ENCODE measurements around the gene SAMD5.
"Not testable (repeated sequence)": the region's sequence is repeated elsewhere in the genome, so short reads cannot be mapped to it uniquely, and the experiment has no call there.

SAMD5 gene

GRCh38 chr6:147530132-147531060 is 21.9 kb downstream of the SAMD5 start:
- DNase-seq: peak; percentile 4

DNA sequence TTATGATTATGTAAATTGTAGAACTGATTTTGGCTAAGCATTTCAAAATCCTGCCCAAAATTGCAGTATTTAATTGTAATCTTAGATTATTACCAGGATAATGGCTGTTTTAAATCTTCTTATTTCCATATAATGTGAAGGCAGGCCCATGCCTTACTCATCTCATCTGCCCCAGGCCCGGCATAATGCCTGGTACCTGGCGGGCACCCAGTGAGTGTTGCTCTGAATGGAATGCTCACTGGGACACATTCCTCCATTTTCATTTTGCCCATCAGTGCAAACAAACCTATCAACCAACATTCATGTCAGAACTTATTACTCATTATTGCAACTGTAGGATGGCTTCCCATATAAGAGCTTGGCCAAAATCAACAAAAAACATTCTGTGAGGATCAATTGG is 22.8 kb downstream of the SAMD5 start:
- no peak for DNase-seq

DNA sequence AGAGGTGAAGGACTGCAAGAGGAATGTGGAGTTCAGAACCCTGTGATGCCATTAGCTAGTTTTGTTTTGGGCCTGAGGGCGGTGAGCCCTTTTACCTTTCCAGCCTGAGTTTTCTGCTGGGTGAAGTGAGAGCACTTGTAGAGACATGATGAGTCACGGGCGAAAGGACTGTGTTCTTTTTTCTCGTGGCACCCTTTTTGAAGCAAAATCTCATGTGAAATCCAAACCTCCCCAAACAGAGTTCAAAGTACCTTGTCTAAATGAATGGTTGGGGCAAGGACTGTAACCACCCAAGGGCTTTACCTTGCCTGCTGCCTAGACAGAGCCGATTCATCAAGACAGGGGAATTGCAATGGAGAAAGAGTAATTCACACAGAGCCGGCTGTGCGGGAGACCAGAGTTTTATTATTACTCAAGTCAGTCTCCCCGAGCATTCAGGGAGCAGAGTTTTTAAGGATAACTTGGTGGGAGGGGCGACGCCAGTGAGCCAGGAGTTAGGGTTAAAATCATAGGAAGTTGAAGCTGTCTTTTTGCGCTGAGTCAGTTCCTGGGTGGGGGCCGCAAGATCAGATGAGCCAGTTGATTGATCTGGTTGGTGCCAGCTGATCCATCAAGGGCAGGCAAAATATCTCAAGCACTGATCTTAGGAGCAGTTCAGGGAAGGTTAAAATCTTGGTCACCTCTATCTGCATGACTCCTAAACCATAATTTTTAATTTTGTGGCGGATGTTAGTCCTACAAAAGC is 25.8 kb downstream of the SAMD5 start:
- no peak for DNase-seq

GRCh38 chr6:147538821-147539220 is 30.3 kb downstream of the SAMD5 start:
- DNase-seq: no peak

GRCh38 chr6:147540075-147540474 is 31.6 kb downstream of the SAMD5 start:
- DNase-seq: no peak

- DNase-seq: not testable (repeated sequence)
These were observed 33.9 kb downstream of the SAMD5 start for GRCh38 chr6:147542436-147542835.

GRCh38 chr6:147544420-147544819 is 35.9 kb downstream of the SAMD5 start:
- DNase-seq: no peak

DNA sequence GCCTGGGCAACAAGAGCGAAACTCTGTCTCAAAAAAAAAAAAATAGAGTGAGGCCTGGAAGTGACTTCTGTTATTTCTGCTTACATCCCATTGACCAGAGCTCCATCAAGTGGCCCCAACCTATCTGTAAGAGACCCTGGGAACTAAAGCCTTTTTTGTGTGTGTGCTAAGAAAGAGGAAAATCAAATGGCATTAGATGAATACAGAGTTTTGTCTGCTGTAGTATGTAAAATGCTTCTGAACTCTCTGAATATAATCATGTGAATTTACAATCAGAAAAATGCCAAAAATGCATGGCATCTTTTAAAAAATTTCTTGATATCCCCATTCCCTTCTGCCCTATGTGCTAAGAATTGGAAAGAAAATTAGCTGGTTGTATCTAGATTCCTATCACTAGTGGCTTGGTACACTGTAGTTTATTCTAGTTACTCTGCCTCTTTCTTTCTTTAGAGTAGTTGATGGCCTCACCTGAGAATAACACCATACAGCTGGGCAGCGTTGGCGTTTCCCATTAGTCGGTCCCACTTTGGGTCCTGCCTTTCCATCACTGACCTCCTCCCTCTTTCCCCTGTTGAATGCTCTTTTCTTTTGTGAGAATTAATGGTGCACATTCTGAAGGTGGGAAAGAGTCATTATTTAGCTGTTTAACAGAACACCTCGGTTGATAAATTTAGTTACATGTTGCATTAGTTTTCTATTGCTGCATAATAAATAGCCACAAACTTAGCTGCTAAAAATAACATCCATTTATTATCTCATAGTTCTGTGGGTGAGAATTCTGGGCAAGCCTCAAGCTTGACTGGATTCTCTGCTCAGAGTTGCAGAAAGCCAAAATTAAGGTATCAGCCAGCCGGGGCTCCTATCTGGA is 38.2 kb downstream of the SAMD5 start:
- no peak for DNase-seq

GRCh38 chr6:147547369-147547902 is 38.9 kb downstream of the SAMD5 start:
- DNase-seq: no peak

GRCh38 chr6:147548921-147549475 is 40.5 kb downstream of the SAMD5 start:
- no peak for DNase-seq

DNA sequence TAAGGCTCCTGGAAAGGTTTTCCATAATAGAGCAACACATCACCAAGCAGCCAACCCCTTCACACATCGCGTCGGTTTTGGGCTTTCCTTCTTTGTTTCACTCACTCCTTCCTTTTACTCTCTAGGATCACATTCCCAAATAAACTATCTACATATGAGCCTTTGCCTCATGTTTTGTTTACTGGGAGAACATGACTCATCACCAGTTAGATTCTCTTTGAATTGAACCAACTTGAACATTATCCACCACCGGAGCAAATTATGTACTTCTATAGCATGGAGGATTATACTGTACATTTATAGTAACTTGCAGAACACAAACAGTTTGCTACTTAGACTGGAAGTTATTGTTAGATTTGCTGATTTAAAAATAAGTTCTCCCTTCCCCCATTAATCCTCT is 41.0 kb downstream of the SAMD5 start:
- no peak for DNase-seq

DNA sequence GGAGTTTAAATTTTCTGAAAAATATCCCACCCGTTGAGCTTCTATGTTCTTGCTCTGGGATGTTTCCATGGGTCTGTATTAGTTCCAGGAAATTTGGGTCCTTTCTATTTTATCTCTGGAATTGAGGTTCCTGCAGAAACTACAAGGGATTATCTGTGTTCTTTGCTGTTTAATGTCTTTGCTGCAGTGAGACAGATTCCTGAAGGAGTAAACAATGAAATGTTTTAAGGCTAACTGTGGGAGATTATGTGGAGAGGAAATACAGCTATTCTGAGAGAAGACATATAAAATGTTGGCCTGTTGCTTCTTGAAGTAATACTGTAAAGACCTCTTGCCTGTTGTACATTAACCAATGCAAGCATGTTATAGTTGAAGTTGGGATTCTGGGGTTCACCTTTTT is 43.5 kb downstream of the SAMD5 start:
- DNase-seq: no peak

- no peak for DNase-seq
These were observed 44.6 kb downstream of the SAMD5 start for GRCh38 chr6:147553099-147553498.

DNA sequence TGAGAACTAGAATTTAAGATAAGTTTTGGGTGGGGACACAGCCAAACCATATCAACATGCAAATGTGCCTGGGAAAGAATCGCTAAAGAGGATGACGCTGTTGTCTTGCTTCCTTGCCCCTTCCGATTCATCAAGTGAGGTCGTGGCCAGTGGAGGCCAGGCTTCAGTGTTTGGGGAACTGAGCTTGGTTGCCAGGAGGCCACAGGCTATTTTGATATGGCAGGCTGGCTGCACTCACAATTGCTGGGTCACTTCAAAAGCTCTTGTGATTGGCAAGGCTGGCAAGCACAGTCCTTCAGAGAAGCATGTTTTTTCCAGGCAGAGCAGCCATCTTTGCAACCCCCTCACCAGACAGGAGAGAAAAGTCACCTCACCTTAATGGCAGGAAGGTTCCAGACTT is 45.8 kb downstream of the SAMD5 start:
- no peak for DNase-seq

DNA sequence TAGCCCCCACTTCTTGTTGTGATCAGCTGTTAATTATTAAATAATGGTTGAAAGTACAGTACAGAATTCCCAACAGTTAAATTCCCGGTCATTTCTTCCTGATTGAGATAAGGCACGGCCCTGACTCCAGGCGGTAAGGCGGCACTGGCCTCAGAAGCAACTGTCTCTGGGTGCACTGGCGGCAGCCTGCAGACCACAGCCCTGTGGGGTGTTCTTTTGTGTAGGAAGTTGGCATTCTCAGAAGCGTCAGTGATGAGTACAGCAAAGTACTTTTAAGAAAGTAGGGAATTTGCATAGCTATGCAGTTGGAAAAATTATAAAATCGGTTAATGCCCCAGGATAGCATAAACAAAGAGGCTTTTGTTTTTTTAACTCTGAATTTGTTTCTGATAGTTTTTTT is 50.5 kb downstream of the SAMD5 start:
- DNase-seq: no peak

DNA sequence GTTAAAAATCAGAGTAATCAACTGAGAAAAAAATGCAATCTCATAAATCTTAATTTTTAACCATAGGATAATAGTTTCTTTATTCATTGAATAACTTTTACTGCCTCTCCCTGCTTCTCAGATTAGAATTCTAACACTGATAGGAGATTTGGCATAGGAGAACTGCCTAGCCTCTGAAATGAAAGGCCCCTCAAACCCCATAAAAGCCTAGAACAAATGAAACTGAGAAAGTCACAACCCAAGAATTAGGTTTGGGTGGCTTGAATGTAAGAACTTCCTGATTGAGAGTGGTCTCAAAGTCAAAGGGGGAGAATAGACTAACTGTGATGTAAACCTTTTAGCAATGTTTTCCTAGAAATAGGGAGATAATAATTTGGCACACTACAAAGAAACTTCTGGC is 52.2 kb downstream of the SAMD5 start:
- no peak for DNase-seq

DNA sequence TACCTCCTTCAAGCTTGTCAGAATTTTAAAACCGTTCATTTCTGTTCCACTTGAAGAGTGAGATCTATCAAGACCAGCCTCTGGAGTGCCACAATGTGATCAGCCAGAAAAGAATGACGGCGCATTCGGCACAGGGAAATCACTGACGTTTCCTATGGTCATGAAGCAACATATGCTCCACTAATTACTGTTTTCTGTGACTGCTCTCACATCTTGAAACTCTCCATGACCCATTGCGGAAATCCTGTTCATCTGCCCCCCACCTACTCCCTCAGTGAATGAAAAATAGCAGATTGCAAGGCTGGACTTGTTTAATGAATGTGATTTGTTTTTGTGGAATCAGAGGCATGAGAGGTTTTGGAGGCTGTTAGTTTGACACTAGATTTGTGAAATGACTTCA is 53.2 kb downstream of the SAMD5 start:
- no peak for DNase-seq

DNA sequence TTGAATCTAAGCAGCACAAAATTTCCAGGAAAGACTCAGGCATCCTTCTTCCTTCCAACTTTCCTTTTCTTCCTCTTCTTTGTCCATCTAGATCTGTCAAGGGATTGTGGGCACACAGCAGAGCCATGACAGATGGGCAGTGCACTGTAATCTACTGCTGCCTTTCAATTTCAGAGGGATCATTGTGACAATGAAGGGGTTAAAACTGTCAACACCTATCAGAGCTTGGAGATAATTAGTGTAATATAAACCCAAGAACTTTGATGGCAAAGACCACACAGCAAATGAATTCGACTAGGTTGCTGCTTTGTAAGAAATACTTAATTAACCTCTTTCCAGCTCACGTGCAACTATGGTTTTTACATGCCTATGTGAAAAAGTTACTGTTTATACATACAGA is 55.0 kb downstream of the SAMD5 start:
- DNase-seq: no peak

DNA sequence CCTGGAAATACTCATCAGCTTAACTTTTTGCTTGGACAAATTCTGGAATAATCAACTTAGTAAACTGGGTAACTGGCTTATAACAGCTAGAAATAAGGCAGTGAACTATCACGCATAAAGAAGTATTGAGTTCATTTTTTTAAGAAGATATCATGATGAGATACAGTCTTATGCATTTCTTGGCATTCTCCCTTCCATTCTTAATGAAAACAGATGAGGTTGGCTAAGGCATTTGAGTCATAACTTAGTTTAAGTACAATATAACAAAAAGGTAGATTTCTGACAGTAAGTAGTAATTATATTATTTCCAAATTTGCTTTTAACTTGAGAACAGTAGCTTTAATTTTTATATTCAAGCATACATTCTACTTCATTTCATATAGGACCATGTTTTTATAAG is 56.1 kb downstream of the SAMD5 start:
- no peak for DNase-seq

DNA sequence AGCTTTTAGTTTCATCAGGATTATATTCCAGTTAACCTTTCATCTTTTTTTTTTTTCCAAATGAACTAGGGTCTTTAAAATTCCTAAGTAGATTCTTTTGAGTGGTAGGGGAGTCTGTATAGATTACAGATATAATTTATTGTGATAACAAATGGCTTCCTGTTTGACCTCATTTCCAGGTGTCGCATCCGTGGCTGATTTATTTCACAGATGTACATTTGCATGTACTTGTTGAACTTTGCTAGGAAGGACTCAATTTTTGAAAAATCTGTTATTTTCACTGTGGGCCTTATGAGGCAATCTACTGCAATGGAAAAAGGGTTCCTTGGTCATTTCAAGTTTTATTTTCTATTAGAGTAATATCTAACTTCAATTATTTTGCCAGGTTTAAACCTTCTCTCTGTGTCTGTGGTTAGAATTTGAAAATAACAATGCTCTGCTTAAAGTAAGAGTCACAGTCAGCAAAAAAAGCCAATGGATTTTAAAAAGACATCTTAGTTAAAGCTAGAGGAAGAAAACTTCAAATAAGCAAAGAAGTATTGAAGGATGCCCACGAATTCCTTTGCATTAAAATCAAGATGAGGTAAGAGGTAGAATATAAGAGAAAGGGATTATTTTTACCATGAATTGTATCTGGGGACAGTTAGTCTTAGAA is 57.9 kb downstream of the SAMD5 start:
- DNase-seq: no peak

DNA sequence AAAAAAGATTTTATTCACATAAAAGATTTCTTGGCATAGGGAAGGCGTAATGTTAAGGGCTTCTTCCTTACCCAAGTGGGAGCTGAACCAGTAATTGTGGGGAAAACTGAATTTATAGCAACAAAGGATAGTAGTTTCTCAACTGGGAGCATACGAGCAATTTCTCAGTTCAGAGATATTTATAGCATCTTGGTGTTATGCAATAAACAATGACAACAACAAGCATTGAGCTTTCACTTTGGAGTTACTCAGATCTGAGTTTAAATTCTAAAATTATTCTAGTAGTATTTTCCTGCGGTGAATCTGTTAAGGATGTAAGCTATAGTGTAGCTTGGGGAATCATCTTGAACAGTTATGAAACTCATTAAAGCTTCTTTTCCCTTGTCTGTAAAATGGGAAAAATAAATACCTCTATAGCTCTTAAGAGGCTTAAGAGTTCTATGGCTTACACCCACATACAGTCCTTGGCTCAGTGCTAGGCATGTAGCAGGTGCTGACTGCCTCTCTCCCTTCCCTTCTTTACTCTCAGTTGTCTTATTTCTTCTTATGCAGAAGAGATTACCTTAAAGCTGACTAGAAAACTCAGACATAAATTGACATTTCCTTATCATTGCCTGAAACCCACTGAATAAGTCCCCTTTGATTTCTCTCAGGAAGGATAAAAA is 58.8 kb downstream of the SAMD5 start:
- DNase-seq: no peak

DNA sequence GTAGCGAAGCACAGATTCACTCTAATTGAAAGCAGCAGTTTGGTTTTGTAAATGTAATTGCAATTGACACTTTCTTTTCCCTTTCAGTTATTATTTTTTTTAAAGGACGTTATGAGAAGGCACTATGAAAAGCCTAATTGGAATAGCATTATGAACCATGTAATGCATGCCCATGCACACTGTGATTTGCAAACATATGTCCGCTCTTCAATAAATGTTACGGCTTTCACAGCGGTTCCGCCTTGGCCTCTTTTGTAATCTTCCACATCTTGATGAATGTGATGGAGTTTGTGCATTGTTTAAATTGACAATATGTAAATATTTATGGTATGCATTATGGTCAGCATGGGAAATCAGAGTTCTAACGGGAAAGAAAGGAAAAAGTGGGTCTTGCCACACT is 61.3 kb downstream of the SAMD5 start:
- no peak for DNase-seq

Measured in stimulated activated CD4-positive, alpha-beta T cell treated with anti-CD3 and anti-CD28 coated beads, Interleukin-15, amount 100 ng/mL, for 24 hours (primary cell).